CD4-positive, alpha-beta T cell (primary cell): ENCODE results near the gene NME2. TPM values are rescaled to one million over a fixed set of nuclear protein-coding genes. Genes with fewer than 3 reads are reported as not detected.
"Not testable (repeated sequence)": the region's sequence is repeated elsewhere in the genome, so short reads cannot be mapped to it uniquely, and the experiment has no call there.

ENCODE experiments used
- ATAC-seq: fragments of 200-7000 bp; cut with Tn5 transposase; one replicate; pipeline ENCODE4 v1.10.0; 2022; ENCODE audit warnings: mild to moderate bottlenecking; ENCODE audit not compliant: poor library complexity
- CTCF ChIA-PET: fragments of 350-600 bp; sonication (Branson Sonifier 250); formaldehyde crosslinking; loops from one replicate; lab custom pipeline; 2021; ENCODE audit warnings: antibody characterized with exemption, inconsistent platforms; lab: Charles Lee
- POLR2A ChIA-PET: fragments of 350-600 bp; sonication (Branson Sonifier 250); formaldehyde crosslinking; loops from one replicate; lab custom pipeline; 2021; ENCODE audit warnings: antibody characterized with exemption, inconsistent platforms; lab: Charles Lee
- DNase-seq, 14 experiments: peaks; one replicate each; pipeline ENCODE4 v3.0.0-alpha.2; 2013 to 2020; ENCODE audit warnings: mixed read lengths in 2 of 14
- H3K27ac ChIP-seq, 2 donors: one replicate each; pipeline versions ENCODE4 v1.5.1 to v1.7.0; 2013; ENCODE audit warnings: low read length in 2 of 2, low read depth in 1 of 2, mild to moderate bottlenecking in 1 of 2
- H3K27me3 ChIP-seq, 2 experiments: 1 replicate in 1 of 2; 2 replicates in 1 of 2; pipeline versions ENCODE4 v1.6.1 to v1.7.0; 2013; ENCODE audit warnings: low read length in 2 of 2, control low read depth in 1 of 2, mild to moderate bottlenecking in 1 of 2, moderate library complexity in 1 of 2; ENCODE audit not compliant: insufficient read depth in 2 of 2, control insufficient read depth in 1 of 2
- H3K36me3 ChIP-seq: one replicate; pipeline ENCODE4 v1.6.1; 2013; ENCODE audit warnings: low read length, control low read depth; ENCODE audit not compliant: insufficient read depth
- H3K4me1 ChIP-seq: one replicate; pipeline ENCODE4 v1.6.1; 2013; ENCODE audit warnings: low read length, control low read depth; ENCODE audit not compliant: insufficient read depth
- H3K4me3 ChIP-seq: one replicate; pipeline ENCODE4 v1.5.1; 2013; ENCODE audit warnings: mild to moderate bottlenecking, low read length, moderate library complexity
- H3K9me3 ChIP-seq, 2 experiments: 1 replicate in 1 of 2; 2 replicates in 1 of 2; pipeline versions ENCODE4 v1.6.1 to v1.7.0; 2013; ENCODE audit warnings: low read length in 2 of 2, mild to moderate bottlenecking in 2 of 2, control low read depth in 1 of 2, moderate library complexity in 1 of 2; ENCODE audit not compliant: control insufficient read depth in 1 of 2, insufficient read depth in 1 of 2
- H3K27ac Mint-ChIP-seq: one replicate; pipeline ENCODE4 v1.8.0; 2020; ENCODE audit warnings: mixed read lengths
- H3K27me3 Mint-ChIP-seq: one replicate; pipeline ENCODE4 v1.8.0; 2021; ENCODE audit warnings: mixed read lengths
- H3K36me3 Mint-ChIP-seq: one replicate; pipeline ENCODE4 v1.8.0; 2021; ENCODE audit warnings: low read depth, mixed read lengths
- H3K4me1 Mint-ChIP-seq: one replicate; pipeline ENCODE4 v1.8.0; 2021; ENCODE audit warnings: low read depth, mixed read lengths
- H3K4me3 Mint-ChIP-seq: one replicate; pipeline ENCODE4 v1.8.0; 2020; ENCODE audit warnings: mild to moderate bottlenecking, mixed read lengths
- H3K9me3 Mint-ChIP-seq: one replicate; pipeline ENCODE4 v1.8.0; 2020; ENCODE audit warnings: mixed read lengths
- CTCF ChIP-seq: fragments of 200-600 bp; IDR thresholded peaks from one replicate; pipeline ENCODE4 v1.8.0; 2022; ENCODE audit warnings: antibody characterized with exemption, mild to moderate bottlenecking
- intact Hi-C, 2 experiments: fragments of 100-400 bp; cut with DNase I in 1 of 2; cut with micrococcal nuclease in 1 of 2; formaldehyde crosslinking; loops; one replicate each; pipeline versions ENCODE4 v1.15.1 to v1.9.0; 2023 to 2025; cut with DNase I, micrococcal nuclease
- total RNA-seq, 174 experiments: library from RNA in 2 of 174; stranded (reverse) in 2 of 174; gene quantifications; one replicate each; pipeline ENCODE4 v1.2.3 and lab custom pipeline; 2021 to 2026

NME2 gene
- total RNA-seq, 2 experiments from 2014 or later, result 135 to 138 TPM

- ChIA-PET CTCF (interaction anchor here (1.2 kb wide), 1 partner anchor 14 kb away, joined by 3 read pairs; the partner anchor contains the start of gene NME1), POLR2A (interaction anchor here (1.3 to 2.1 kb wide), 6 partner anchors 14 to 301 kb away, joined by 3 to 16 read pairs (median 4); partner anchors contain the start of genes NME1, SPAG9 and TOB1)
- Mint-ChIP-seq H3K4me3 (peak overlapping the region; percentile 69), H3K27ac (peak overlapping the region; percentile 38), H3K36me3 (peaks cover 54% of the 10 kb centered on the region), H3K9me3 (no peaks in the 10 kb centered on the region), H3K4me1 (peaks cover 20% of the 10 kb centered on the region), H3K27me3 (no peaks in the 10 kb centered on the region)
- DNase-seq, result peak; percentile 31 to 77 (median 52)
- Histone ChIP-seq H3K27ac (peak overlapping the region; percentile 50 to 65), H3K36me3 (peaks cover 29% of the 10 kb centered on the region), H3K4me1 (peaks cover 20% of the 10 kb centered on the region), H3K4me3 (peak overlapping the region; percentile 76), H3K9me3 (no peaks in the 10 kb centered on the region), H3K27me3 (no peaks in the 10 kb centered on the region)
- TF ChIP-seq CTCF, result peak; percentile 87
- intact Hi-C loops, result loop anchor here (5.0 kb wide), 4 partner anchors 90 to 460 kb away; partner anchors contain the start of genes ANKRD40 (in 1 of the 2), MBTD1 (in 1 of the 2) and UTP18 (in 1 of the 2)
- ATAC-seq, result peak; percentile 67
Observed at GRCh38 chr17:51166987-51167931, 1.0 kb downstream of the NME2 start.

GRCh38 chr17:51169340-51169739 lies 3.1 kb downstream of the NME2 start:
- Mint-ChIP-seq H3K27ac (no peak overlapping the region), H3K9me3 (no peaks in the 10 kb centered on the region), H3K4me3 (peak overlapping the region; percentile 44), H3K4me1 (peaks cover 20% of the 10 kb centered on the region), H3K27me3 (no peaks in the 10 kb centered on the region), H3K36me3 (peaks cover 66% of the 10 kb centered on the region)
- intact Hi-C loops, result loop anchor here (5.0 kb wide), 4 partner anchors 88 to 462 kb away; partner anchors contain the start of genes ANKRD40 (in 1 of the 2), MBTD1 (in 1 of the 2) and UTP18 (in 1 of the 2)
- no peaks in the 10 kb centered on the region for H3K9me3 ChIP-seq
- ChIA-PET CTCF (no interaction called here), POLR2A (no interaction called here)
- no peak for TF ChIP-seq CTCF
- DNase-seq (no peak), ATAC-seq (no peak)
- H3K4me1 ChIP-seq, result peaks cover 20% of the 10 kb centered on the region
- no peaks in the 10 kb centered on the region for H3K27me3 ChIP-seq
- H3K27ac ChIP-seq, result no peak overlapping the region
- peaks cover 29% of the 10 kb centered on the region for H3K36me3 ChIP-seq
- H3K4me3 ChIP-seq, result no peak overlapping the region

GRCh38 chr17:51170736-51171135 lies 4.5 kb downstream of the NME2 start:
- Histone ChIP-seq H3K27ac (no peak overlapping the region), H3K4me1 (peaks cover 15% of the 10 kb centered on the region), H3K4me3 (no peak overlapping the region), H3K27me3 (no peaks in the 10 kb centered on the region), H3K36me3 (peaks cover 29% of the 10 kb centered on the region), H3K9me3 (no peaks in the 10 kb centered on the region)
- CTCF ChIA-PET, result interaction anchor here (1.2 kb wide), 1 partner anchor 414 kb away, joined by 4 read pairs; no protein-coding TSS in a partner anchor
- Mint-ChIP-seq H3K4me1 (peaks cover 14% of the 10 kb centered on the region), H3K27ac (no peak overlapping the region), H3K36me3 (peaks cover 56% of the 10 kb centered on the region), H3K9me3 (no peaks in the 10 kb centered on the region), H3K27me3 (no peaks in the 10 kb centered on the region), H3K4me3 (no peak overlapping the region)
- TF ChIP-seq CTCF, result no peak
- DNase-seq (no peak), ATAC-seq (no peak)
- POLR2A ChIA-PET, result interaction anchor here (0.7 to 2.0 kb wide), 2 partner anchors 17 to 55 kb away, joined by 4 to 6 read pairs; partner anchors contain the start of gene NME1
- intact Hi-C loops, result no loop called here

- H3K9me3 Mint-ChIP-seq, H3K27me3 ChIP-seq, intact Hi-C loops, H3K27ac ChIP-seq, CTCF ChIA-PET, DNase-seq, H3K27ac Mint-ChIP-seq, H3K4me3 ChIP-seq, H3K4me1 Mint-ChIP-seq, H3K27me3 Mint-ChIP-seq, H3K4me1 ChIP-seq, H3K9me3 ChIP-seq, H3K4me3 Mint-ChIP-seq, ATAC-seq: not testable (repeated sequence)
- H3K36me3 Mint-ChIP-seq, result peaks cover 52% of the 10 kb centered on the region
- H3K36me3 ChIP-seq, result peaks cover 29% of the 10 kb centered on the region
- POLR2A ChIA-PET, result interaction anchor here (2.0 kb wide), 1 partner anchor 19 kb away, joined by 6 read pairs; the partner anchor contains the start of gene NME1
Observed at GRCh38 chr17:51172030-51172429, 5.8 kb downstream of the NME2 start.
